IMR-90 (cell line): ENCODE measurements around the gene TWIST2. TPM values are rescaled to one million over a fixed set of nuclear protein-coding genes. Genes with fewer than 3 reads are reported as not detected.
A peak's percentile ranks its signal among the peaks of the same experiment; 100 is the strongest.

Source experiments
- ATAC-seq: fragments of 200-7000 bp; cut with Tn5 transposase; 2 replicates; pipeline ENCODE4 v1.9.1; 2020; ENCODE audit warnings: low read depth, mild to moderate bottlenecking, moderate library complexity
- BruUV-seq: library from RNA; stranded (reverse); fragments of 400-500 nt; replicated peaks from 2 replicates; lab custom pipeline; 2021; lab: Mats Ljungman, UMichigan
- CTCF ChIA-PET: fragments of 300-600 bp; formaldehyde crosslinking; extraction: SDS; loops from one replicate; lab custom pipeline; 2021; ENCODE audit warnings: antibody characterized with exemption; lab: Yijun Ruan, JAX
- POLR2A ChIA-PET: fragments of 300-600 bp; sonication (Branson Sonifier 250); formaldehyde crosslinking; loops from one replicate; lab custom pipeline; 2022; ENCODE audit warnings: antibody characterized with exemption; ENCODE audit not compliant: unreplicated experiment; lab: Charles Lee
- DNase-seq: peaks from one replicate; pipeline ENCODE4 v3.0.0; 2013
- H2AFZ ChIP-seq: replicated peaks from 2 replicates; pipeline ENCODE3; 2013; ENCODE audit warnings: low read length, mild to moderate bottlenecking; ENCODE audit not compliant: poor library complexity
- H2AK5ac ChIP-seq: 2 replicates; pipeline ENCODE4 v1.6.1; 2013; ENCODE audit warnings: low read depth, low read length, inconsistent platforms
- H2AK9ac ChIP-seq: replicated peaks from 2 replicates; pipeline ENCODE3; 2013; ENCODE audit warnings: mild to moderate bottlenecking, low read depth, low read length, moderate library complexity; ENCODE audit not compliant: poor library complexity
- H2BK120ac ChIP-seq: 2 replicates; pipeline ENCODE4 v1.6.1; 2013; ENCODE audit warnings: low read depth, low read length, inconsistent platforms
- H2BK15ac ChIP-seq: 3 replicates; pipeline ENCODE4 v1.6.1; 2013; ENCODE audit warnings: low read depth, low read length, inconsistent platforms
- H2BK20ac ChIP-seq: 2 replicates; pipeline ENCODE4 v1.6.1; 2013; ENCODE audit warnings: low read depth, mild to moderate bottlenecking, inconsistent platforms, low read length, moderate library complexity
- H2BK5ac ChIP-seq: 2 replicates; pipeline ENCODE4 v1.6.1; 2013; ENCODE audit warnings: mild to moderate bottlenecking, low read depth, low read length, inconsistent platforms; ENCODE audit not compliant: poor library complexity, severe bottlenecking
- H3K14ac ChIP-seq: replicated peaks from 2 replicates; pipeline ENCODE4 v1.6.1; 2013; ENCODE audit warnings: low read depth, low read length, inconsistent platforms
- H3K18ac ChIP-seq: 2 replicates; pipeline ENCODE4 v1.6.1; 2013; ENCODE audit warnings: low read depth, low read length, control low read depth
- H3K23ac ChIP-seq: 2 replicates; pipeline ENCODE4 v1.6.1; 2013; ENCODE audit warnings: low read depth, low read length, inconsistent platforms
- H3K27ac ChIP-seq: 2 replicates; pipeline ENCODE4 v1.5.1; 2013; ENCODE audit warnings: mild to moderate bottlenecking, control low read depth, low read length; ENCODE audit not compliant: insufficient read depth
- H3K27me3 ChIP-seq: 2 replicates; pipeline ENCODE4 v1.6.1; 2013; ENCODE audit warnings: low read length; ENCODE audit not compliant: control insufficient read depth, insufficient read depth
- H3K36me3 ChIP-seq: 2 replicates; pipeline ENCODE4 v1.6.1; 2013; ENCODE audit warnings: low read length, mixed read lengths; ENCODE audit not compliant: control insufficient read depth, insufficient read depth
- H3K4ac ChIP-seq: 2 replicates; pipeline ENCODE4 v1.6.1; 2013; ENCODE audit warnings: low read depth, low read length, inconsistent platforms
- H3K4me1 ChIP-seq: 2 replicates; pipeline ENCODE4 v1.6.1; 2013; ENCODE audit warnings: low read length, mixed read lengths; ENCODE audit not compliant: control insufficient read depth, insufficient read depth
- H3K4me2 ChIP-seq: 2 replicates; pipeline ENCODE4 v1.6.1; 2013; ENCODE audit warnings: low read depth, mild to moderate bottlenecking, control low read depth, low read length, moderate library complexity
- H3K4me3 ChIP-seq: 2 replicates; pipeline ENCODE4 v1.5.1; 2013; ENCODE audit warnings: low read depth, mild to moderate bottlenecking, control low read depth, low read length, moderate library complexity; ENCODE audit not compliant: insufficient read depth
- H3K56ac ChIP-seq: 2 replicates; pipeline ENCODE4 v1.6.1; 2013; ENCODE audit warnings: low read length, inconsistent platforms; ENCODE audit not compliant: insufficient read depth; ENCODE audit errors: extremely low read depth
- H3K79me1 ChIP-seq, 2 experiments: 2 replicates each; pipeline ENCODE4 v1.6.1; 2013; ENCODE audit warnings: low read length in 2 of 2, inconsistent platforms in 1 of 2, low read depth in 1 of 2
- H3K9ac ChIP-seq: 2 replicates; pipeline ENCODE4 v1.6.1; 2013; ENCODE audit warnings: low read depth, low read length, control low read depth
- H3K9me1 ChIP-seq: 2 replicates; pipeline ENCODE4 v1.6.1; 2013; ENCODE audit warnings: low read length, inconsistent platforms; ENCODE audit not compliant: insufficient read depth
- H3K9me3 ChIP-seq: 2 replicates; pipeline ENCODE4 v1.6.1; 2013; ENCODE audit warnings: low read length; ENCODE audit not compliant: control insufficient read depth, insufficient read depth
- H4K20me1 ChIP-seq: 2 replicates; pipeline ENCODE4 v1.6.1; 2013; ENCODE audit warnings: low read length, inconsistent platforms; ENCODE audit not compliant: insufficient read depth
- H4K5ac ChIP-seq: 2 replicates; pipeline ENCODE4 v1.6.1; 2013; ENCODE audit warnings: mild to moderate bottlenecking, low read depth, low read length, control low read depth
- H4K8ac ChIP-seq, 2 experiments: 2 replicates each; pipeline ENCODE4 v1.6.1; 2013; ENCODE audit warnings: low read depth in 2 of 2, low read length in 2 of 2, control low read depth in 1 of 2, inconsistent platforms in 1 of 2
- H4K91ac ChIP-seq: 2 replicates; pipeline ENCODE4 v1.6.1; 2013; ENCODE audit warnings: low read depth, low read length, inconsistent platforms; ENCODE audit not compliant: insufficient read depth
- BHLHE40 ChIP-seq: fragments of 150-350 bp; IDR thresholded peaks from 2 replicates; pipeline ENCODE4 v1.6.1; 2016; ENCODE audit warnings: mild to moderate bottlenecking, low read depth, low read length
- CEBPB ChIP-seq: IDR thresholded peaks from 2 replicates; pipeline ENCODE4 v1.6.1; 2012; ENCODE audit warnings: low read depth, low read length, improper control_type of control experiment
- CHD1 ChIP-seq: IDR thresholded peaks from 2 replicates; pipeline ENCODE4 v1.6.1; 2012; ENCODE audit warnings: low read depth, low read length, improper control_type of control experiment
- FOS ChIP-seq: fragments of 150-350 bp; IDR thresholded peaks from 2 replicates; pipeline ENCODE4 v1.6.1; 2016; ENCODE audit warnings: low read depth, low read length
- MAFK ChIP-seq: IDR thresholded peaks from 2 replicates; pipeline ENCODE4 v1.6.1; 2012; ENCODE audit warnings: low read depth, low read length, improper control_type of control experiment
- MAZ ChIP-seq: IDR thresholded peaks from 2 replicates; pipeline ENCODE4 v1.6.1; 2012; ENCODE audit warnings: low read depth, mild to moderate bottlenecking, low read length, improper control_type of control experiment, moderate library complexity, borderline replicate concordance
- MXI1 ChIP-seq: IDR thresholded peaks from 2 replicates; pipeline ENCODE4 v1.6.1; 2012; ENCODE audit warnings: low read depth, mild to moderate bottlenecking, low read length, moderate library complexity, borderline replicate concordance
- POLR2A ChIP-seq: IDR thresholded peaks from 2 replicates; pipeline ENCODE4 v1.6.1; 2012; ENCODE audit warnings: mild to moderate bottlenecking, low read depth, low read length
- RAD21 ChIP-seq: IDR thresholded peaks from 2 replicates; pipeline ENCODE4 v1.6.1; 2012; ENCODE audit warnings: low read length, improper control_type of control experiment
- RFX5 ChIP-seq: IDR thresholded peaks from 2 replicates; pipeline ENCODE4 v1.8.0; 2012; ENCODE audit warnings: low read depth, mild to moderate bottlenecking, low read length, moderate library complexity
- WGBS, 2 experiments: methylation state at CpG; one replicate each; pipeline versions ENCODE4 v1.1.5 to v1.1.7; 2013; ENCODE audit warnings: missing lambda C conversion rate in 2 of 2; ENCODE audit not compliant: insufficient read length in 1 of 2; ENCODE audit errors: extremely low coverage in 2 of 2; 5-methylcytosine and 5-hydroxymethylcytosine counted together
- dilution Hi-C: fragments of 300-500 bp; cut with HindIII; formaldehyde crosslinking; loops from one replicate; pipeline ENCODE4 v1.14.3; 2018; ENCODE audit warnings: low sequenced_read_pairs; ENCODE audit not compliant: unreplicated experiment
- in situ Hi-C: fragments of 300-500 bp; cut with MboI; formaldehyde crosslinking; loops from 3 replicates; pipeline ENCODE4 v1.14.3; 2019; ENCODE audit warnings: low sequenced_read_pairs, inconsistent platforms, mixed read lengths
- intact Hi-C: fragments of 100-400 bp; cut with micrococcal nuclease; formaldehyde crosslinking; loops from 2 replicates; pipeline ENCODE4 v1.10.0; 2022
- polyA plus RNA-seq, 3 experiments: library from polyadenylated mRNA; depleted of rRNA; stranded (reverse); fragments of >200 nt; gene quantifications; 2 replicates each; pipeline ENCODE4 v1.2.3, GENCODE V29; 2012; ENCODE audit warnings: low replicate concordance in 1 of 3
- total RNA-seq: library from RNA; depleted of rRNA; stranded (reverse); fragments of >200 nt; gene quantifications from 2 replicates; pipeline ENCODE4 v1.2.3, GENCODE V29; 2012
- TF ChIP-seq, protein P1 (sequence below): fragments of 150-350 bp; IDR thresholded peaks from 2 replicates; pipeline ENCODE4 v1.6.1; 2017; ENCODE audit warnings: mild to moderate bottlenecking, antibody characterized with exemption, low read length, low read depth
- TF ChIP-seq, protein P2 (sequence below): conservative IDR thresholded peaks from 2 replicates; pipeline ENCODE4 v1.5.1; 2012; ENCODE audit warnings: mild to moderate bottlenecking, low read depth, low read length, improper control_type of control experiment
- TF ChIP-seq, protein P3 (sequence below): fragments of 150-350 bp; IDR thresholded peaks from 2 replicates; pipeline ENCODE4 v1.6.1; 2016; ENCODE audit warnings: low read depth, mild to moderate bottlenecking, low read length, moderate library complexity, borderline replicate concordance

Gene TWIST2
- total and polyA plus RNA-seq, 2 of the 4 experiments (the other 2 are of a cell fraction) = 9.3 to 33.6 TPM

DNA sequence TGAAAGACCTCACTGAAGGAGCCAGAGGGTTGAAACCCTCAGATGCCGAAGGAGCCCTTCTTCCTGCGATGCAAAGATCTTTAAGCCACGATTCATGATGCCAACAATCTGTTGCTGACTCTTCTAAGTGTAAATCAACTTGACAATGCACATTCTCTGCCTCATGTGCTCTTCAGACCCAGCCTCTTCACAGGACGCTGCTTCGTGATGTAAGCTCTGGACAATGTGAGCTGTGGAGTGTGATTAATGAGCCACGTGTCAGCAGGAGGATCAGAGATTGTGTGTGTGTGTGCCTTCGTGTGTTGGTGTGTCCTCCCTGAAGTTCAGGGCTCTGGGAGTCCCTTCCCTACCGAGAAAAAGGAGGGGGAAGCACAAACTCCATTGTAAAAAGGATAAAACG is 26.5 kb upstream of the TWIST2 start:
- peak; percentile 39 for DNase-seq
- peaks cover 11% of the 10 kb centered on the region for H3K9me3 ChIP-seq
- H3K9me1 ChIP-seq = no peaks in the 10 kb centered on the region
- H2AFZ ChIP-seq = peak overlapping the region; percentile 13
- in situ Hi-C loops = no loop called here
- BruUV-seq = no TSS peak
- no peak overlapping the region for H2BK15ac ChIP-seq
- no peak overlapping the region for H3K4ac ChIP-seq
- H4K91ac ChIP-seq = no peak overlapping the region
- dilution Hi-C loops = no loop called here
- no peak overlapping the region for H3K23ac ChIP-seq
- no peak overlapping the region for H3K9ac ChIP-seq
- H3K4me1 ChIP-seq = no peaks in the 10 kb centered on the region
- no peak overlapping the region for H3K56ac ChIP-seq
- no peaks in the 10 kb centered on the region for H3K36me3 ChIP-seq
- H4K8ac ChIP-seq = no peak overlapping the region
- H3K79me1 ChIP-seq = no peaks in the 10 kb centered on the region
- H3K27ac ChIP-seq = no peak overlapping the region
- no peaks in the 10 kb centered on the region for H4K20me1 ChIP-seq
- H3K18ac ChIP-seq = no peak overlapping the region
- ChIA-PET CTCF (no interaction called here), POLR2A (no interaction called here)
- no CpG with 5 or more reads among the region's 9 CpGs for WGBS, 2 experiments
- H4K5ac ChIP-seq = no peak overlapping the region
- no peak overlapping the region for H2AK5ac ChIP-seq
- no peak overlapping the region for H2BK20ac ChIP-seq
- H3K4me2 ChIP-seq = no peak overlapping the region
- no peak overlapping the region for H2BK120ac ChIP-seq
- no peak for TF ChIP-seq RAD21
- TF ChIP-seq, protein P1, sequence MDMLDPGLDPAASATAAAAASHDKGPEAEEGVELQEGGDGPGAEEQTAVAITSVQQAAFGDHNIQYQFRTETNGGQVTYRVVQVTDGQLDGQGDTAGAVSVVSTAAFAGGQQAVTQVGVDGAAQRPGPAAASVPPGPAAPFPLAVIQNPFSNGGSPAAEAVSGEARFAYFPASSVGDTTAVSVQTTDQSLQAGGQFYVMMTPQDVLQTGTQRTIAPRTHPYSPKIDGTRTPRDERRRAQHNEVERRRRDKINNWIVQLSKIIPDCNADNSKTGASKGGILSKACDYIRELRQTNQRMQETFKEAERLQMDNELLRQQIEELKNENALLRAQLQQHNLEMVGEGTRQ = no peak
- no peak for TF ChIP-seq CEBPB
- TF ChIP-seq BHLHE40 = no peak
- no peak for TF ChIP-seq POLR2A
- no peak for TF ChIP-seq CHD1
- TF ChIP-seq MAZ = no peak
- TF ChIP-seq, protein P2, sequence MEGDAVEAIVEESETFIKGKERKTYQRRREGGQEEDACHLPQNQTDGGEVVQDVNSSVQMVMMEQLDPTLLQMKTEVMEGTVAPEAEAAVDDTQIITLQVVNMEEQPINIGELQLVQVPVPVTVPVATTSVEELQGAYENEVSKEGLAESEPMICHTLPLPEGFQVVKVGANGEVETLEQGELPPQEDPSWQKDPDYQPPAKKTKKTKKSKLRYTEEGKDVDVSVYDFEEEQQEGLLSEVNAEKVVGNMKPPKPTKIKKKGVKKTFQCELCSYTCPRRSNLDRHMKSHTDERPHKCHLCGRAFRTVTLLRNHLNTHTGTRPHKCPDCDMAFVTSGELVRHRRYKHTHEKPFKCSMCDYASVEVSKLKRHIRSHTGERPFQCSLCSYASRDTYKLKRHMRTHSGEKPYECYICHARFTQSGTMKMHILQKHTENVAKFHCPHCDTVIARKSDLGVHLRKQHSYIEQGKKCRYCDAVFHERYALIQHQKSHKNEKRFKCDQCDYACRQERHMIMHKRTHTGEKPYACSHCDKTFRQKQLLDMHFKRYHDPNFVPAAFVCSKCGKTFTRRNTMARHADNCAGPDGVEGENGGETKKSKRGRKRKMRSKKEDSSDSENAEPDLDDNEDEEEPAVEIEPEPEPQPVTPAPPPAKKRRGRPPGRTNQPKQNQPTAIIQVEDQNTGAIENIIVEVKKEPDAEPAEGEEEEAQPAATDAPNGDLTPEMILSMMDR = no peak
- no peak for TF ChIP-seq RFX5
- TF ChIP-seq, protein P3, sequence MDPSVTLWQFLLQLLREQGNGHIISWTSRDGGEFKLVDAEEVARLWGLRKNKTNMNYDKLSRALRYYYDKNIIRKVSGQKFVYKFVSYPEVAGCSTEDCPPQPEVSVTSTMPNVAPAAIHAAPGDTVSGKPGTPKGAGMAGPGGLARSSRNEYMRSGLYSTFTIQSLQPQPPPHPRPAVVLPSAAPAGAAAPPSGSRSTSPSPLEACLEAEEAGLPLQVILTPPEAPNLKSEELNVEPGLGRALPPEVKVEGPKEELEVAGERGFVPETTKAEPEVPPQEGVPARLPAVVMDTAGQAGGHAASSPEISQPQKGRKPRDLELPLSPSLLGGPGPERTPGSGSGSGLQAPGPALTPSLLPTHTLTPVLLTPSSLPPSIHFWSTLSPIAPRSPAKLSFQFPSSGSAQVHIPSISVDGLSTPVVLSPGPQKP = no peak
- TF ChIP-seq FOS = no peak
- TF ChIP-seq MXI1 = no peak
- TF ChIP-seq MAFK = no peak
- intact Hi-C loops = no loop called here
- no peak for ATAC-seq
- H2AK9ac ChIP-seq = no peak overlapping the region
- H3K14ac ChIP-seq = no peak overlapping the region
- H3K27me3 ChIP-seq = peaks cover 10% of the 10 kb centered on the region
- no peak overlapping the region for H2BK5ac ChIP-seq
- H3K4me3 ChIP-seq = no peak overlapping the region
